Suprapubic skin (tissue), 4 donors: ENCODE measurements around the gene IFT172.

Source experiments
- CTCF ChIP-seq, 2 donors: fragments of 200-600 bp in 1 of 2; fragments of 450-650 bp in 1 of 2; sonication (generic) in 1 of 2; IDR thresholded peaks; one replicate each; pipeline ENCODE4 v1.5.1; 2016 to 2019; ENCODE audit warnings: antibody characterized with exemption in 2 of 2, mild to moderate bottlenecking in 1 of 2, moderate library complexity in 1 of 2
- EP300 ChIP-seq: sonication (generic); formaldehyde crosslinking; IDR thresholded peaks from one replicate; pipeline ENCODE4 v1.6.1; 2017; ENCODE audit warnings: antibody characterized with exemption
- POLR2AphosphoS5 ChIP-seq, 3 donors: sonication (generic); formaldehyde crosslinking; IDR thresholded peaks; one replicate each; pipeline ENCODE4 v1.6.1; 2017; ENCODE audit warnings: antibody characterized with exemption in 3 of 3

- TF ChIP-seq CTCF (IDR thresholded peaks at IDR 0.05), result no peak
- TF ChIP-seq POLR2AphosphoS5 (IDR thresholded peaks at IDR 0.05), result no peak
- no peak for TF ChIP-seq EP300
Measured at GRCh38 chr2:27495840-27496356, 6.4 kb upstream of the IFT172 start.
